HepG2 (cell line): ENCODE data around the gene MXRA7. TPM values are rescaled to one million over a fixed set of nuclear protein-coding genes. Genes with fewer than 3 reads are reported as not detected.

Source experiments
- AKAP8 ChIP-seq: sonication (generic); formaldehyde crosslinking; IDR thresholded peaks from 2 replicates; pipeline ENCODE4 v1.5.1; 2020; ENCODE audit warnings: mild to moderate bottlenecking, missing genetic modification reagents
- CAMTA2 ChIP-seq: sonication (generic); formaldehyde crosslinking; IDR thresholded peaks from 2 replicates; pipeline ENCODE4 v1.4.0; 2020; ENCODE audit warnings: mild to moderate bottlenecking, missing genetic modification reagents, borderline replicate concordance
- CEBPB ChIP-seq: IDR thresholded peaks from 2 replicates; pipeline ENCODE4 v1.6.1; 2011; ENCODE audit warnings: low read depth, low read length, improper control_type of control experiment, borderline replicate concordance
- HNF4G ChIP-seq, 2 experiments: sonication (generic) in 1 of 2; formaldehyde crosslinking in 1 of 2; IDR thresholded peaks; 2 replicates each; pipeline versions ENCODE4 v1.4.0 to v1.6.1; 2011 to 2020; ENCODE audit warnings: borderline replicate concordance in 2 of 2, low read depth in 2 of 2, mild to moderate bottlenecking in 2 of 2, low read length in 1 of 2, missing genetic modification reagents in 1 of 2, moderate library complexity in 1 of 2
- HOXD1 ChIP-seq: sonication (generic); formaldehyde crosslinking; IDR thresholded peaks from 2 replicates; pipeline ENCODE4 v1.5.0; 2020; ENCODE audit warnings: missing genetic modification reagents
- ZNF629 ChIP-seq: sonication (generic); formaldehyde crosslinking; conservative IDR thresholded peaks from 2 replicates; pipeline ENCODE4 v1.5.0; 2020; ENCODE audit warnings: missing genetic modification reagents
- ZNF713 ChIP-seq: sonication (generic); formaldehyde crosslinking; IDR thresholded peaks from 2 replicates; pipeline ENCODE4 v1.4.0; 2020; ENCODE audit warnings: mild to moderate bottlenecking, missing genetic modification reagents
- ZNF883 ChIP-seq: sonication (generic); formaldehyde crosslinking; IDR thresholded peaks from 2 replicates; pipeline ENCODE4 v1.5.1; 2020; ENCODE audit warnings: mild to moderate bottlenecking, missing genetic modification reagents; ENCODE audit errors: not compliant biosample characterization
- polyA plus RNA-seq, 8 experiments: library from polyadenylated mRNA; depleted of rRNA in 3 of 8; stranded (reverse) in 7 of 8; unstranded in 1 of 8; fragments of >200 nt; fragmentation: Illumina TruSeq in 4 of 8; extraction: Trizol in 4 of 8; gene quantifications; 2 replicates each; pipeline versions ENCODE4 v1.2.1 to v1.2.3, GENCODE V29; 2011 to 2016; ENCODE audit warnings: low read depth in 4 of 8, missing spikeins in 1 of 8, mixed read lengths in 1 of 8; ENCODE audit not compliant: insufficient read depth in 1 of 8
- total RNA-seq, 5 experiments: library from RNA; depleted of rRNA; stranded (reverse); fragments of >200 nt; fragmentation: Illumina TruSeq; extraction: Trizol; gene quantifications; 2 replicates each; pipeline ENCODE4 v1.2.3, GENCODE V29; 2016; ENCODE audit warnings: low read depth in 1 of 5
- TF ChIP-seq, protein P1 (sequence below): sonication (generic); formaldehyde crosslinking; IDR thresholded peaks from 2 replicates; pipeline ENCODE4 v1.5.1; 2020; ENCODE audit warnings: mild to moderate bottlenecking, missing genetic modification reagents, borderline replicate concordance
- TF ChIP-seq, protein P2 (sequence below): sonication (generic); formaldehyde crosslinking; IDR thresholded peaks from 2 replicates; pipeline ENCODE4 v1.4.0; 2020; ENCODE audit warnings: mild to moderate bottlenecking, missing genetic modification reagents
- TF ChIP-seq, protein P3 (sequence below): sonication (generic); formaldehyde crosslinking; IDR thresholded peaks from 2 replicates; pipeline ENCODE4 v1.8.0; 2022; ENCODE audit warnings: missing genetic modification reagents, mild to moderate bottlenecking, borderline replicate concordance

MXRA7 gene
- total and polyA plus RNA-seq, 2 of the 13 experiments (the other 11 are each of a cell fraction or from before 2014, with no cell fraction given) = 44.8 to 112 TPM

DNA sequence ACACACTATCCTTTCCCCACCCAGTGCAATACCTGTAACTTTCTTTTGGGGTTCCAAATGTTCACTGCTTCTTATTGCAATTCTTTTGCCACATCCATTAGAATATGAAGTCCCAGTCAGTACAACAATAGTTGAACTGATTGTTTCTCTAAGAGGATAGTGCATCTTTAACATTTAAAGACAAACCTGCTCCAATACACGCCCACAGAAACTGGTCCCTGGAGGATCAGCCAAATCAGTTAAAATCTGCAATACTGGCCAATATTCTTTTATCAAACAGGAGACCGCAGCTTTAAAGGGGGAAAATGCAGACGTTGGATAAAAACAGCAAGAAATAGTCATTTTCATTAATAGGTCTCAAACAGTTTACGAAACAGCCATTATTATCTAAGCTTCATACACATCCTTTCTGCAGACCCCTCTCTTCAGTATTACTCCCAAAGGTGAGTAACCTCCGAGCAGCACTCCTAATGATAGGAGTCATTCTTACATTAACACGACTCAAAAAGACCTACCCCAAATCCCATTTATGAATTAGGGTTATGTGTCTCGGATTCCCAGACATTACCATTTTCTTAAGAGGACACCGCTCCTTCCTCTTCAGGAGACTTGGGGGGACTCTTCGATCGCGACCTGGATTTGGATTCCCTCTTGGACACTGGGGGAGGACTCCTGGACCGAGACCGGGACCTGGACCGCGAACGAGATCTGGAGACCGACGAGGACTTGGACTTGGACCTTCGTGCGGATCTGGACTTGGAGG is 25.0 kb upstream of the MXRA7 start (continued):
- TF ChIP-seq AKAP8 (CRISPR knock-in tag) (peak; percentile 86; the same call in 1 of the 2 replicates), CAMTA2 (CRISPR knock-in tag) (peak; percentile 48; the same call in 1 of the 2 replicates), HOXD1 (CRISPR knock-in tag) (0 out of 2 replicates have a peak, but pooled peaks have one; percentile 39), ZNF883 (CRISPR knock-in tag) (no peak), ZNF713 (CRISPR knock-in tag) (0 out of 2 replicates have a peak, but pooled peaks have one; percentile 46), HNF4G (IDR thresholded peaks at IDR 0.05; ENCODE audit: borderline replicate concordance, low read depth, low read length) (peak; percentile 30), HNF4G (CRISPR knock-in tag; IDR thresholded peaks at IDR 0.05; ENCODE audit: borderline replicate concordance, low read depth) (no peak), ZNF629 (CRISPR knock-in tag) (0 out of 2 replicates have a peak, but pooled peaks have one; percentile 41), CEBPB (no peak)
- TF ChIP-seq, protein P1, sequence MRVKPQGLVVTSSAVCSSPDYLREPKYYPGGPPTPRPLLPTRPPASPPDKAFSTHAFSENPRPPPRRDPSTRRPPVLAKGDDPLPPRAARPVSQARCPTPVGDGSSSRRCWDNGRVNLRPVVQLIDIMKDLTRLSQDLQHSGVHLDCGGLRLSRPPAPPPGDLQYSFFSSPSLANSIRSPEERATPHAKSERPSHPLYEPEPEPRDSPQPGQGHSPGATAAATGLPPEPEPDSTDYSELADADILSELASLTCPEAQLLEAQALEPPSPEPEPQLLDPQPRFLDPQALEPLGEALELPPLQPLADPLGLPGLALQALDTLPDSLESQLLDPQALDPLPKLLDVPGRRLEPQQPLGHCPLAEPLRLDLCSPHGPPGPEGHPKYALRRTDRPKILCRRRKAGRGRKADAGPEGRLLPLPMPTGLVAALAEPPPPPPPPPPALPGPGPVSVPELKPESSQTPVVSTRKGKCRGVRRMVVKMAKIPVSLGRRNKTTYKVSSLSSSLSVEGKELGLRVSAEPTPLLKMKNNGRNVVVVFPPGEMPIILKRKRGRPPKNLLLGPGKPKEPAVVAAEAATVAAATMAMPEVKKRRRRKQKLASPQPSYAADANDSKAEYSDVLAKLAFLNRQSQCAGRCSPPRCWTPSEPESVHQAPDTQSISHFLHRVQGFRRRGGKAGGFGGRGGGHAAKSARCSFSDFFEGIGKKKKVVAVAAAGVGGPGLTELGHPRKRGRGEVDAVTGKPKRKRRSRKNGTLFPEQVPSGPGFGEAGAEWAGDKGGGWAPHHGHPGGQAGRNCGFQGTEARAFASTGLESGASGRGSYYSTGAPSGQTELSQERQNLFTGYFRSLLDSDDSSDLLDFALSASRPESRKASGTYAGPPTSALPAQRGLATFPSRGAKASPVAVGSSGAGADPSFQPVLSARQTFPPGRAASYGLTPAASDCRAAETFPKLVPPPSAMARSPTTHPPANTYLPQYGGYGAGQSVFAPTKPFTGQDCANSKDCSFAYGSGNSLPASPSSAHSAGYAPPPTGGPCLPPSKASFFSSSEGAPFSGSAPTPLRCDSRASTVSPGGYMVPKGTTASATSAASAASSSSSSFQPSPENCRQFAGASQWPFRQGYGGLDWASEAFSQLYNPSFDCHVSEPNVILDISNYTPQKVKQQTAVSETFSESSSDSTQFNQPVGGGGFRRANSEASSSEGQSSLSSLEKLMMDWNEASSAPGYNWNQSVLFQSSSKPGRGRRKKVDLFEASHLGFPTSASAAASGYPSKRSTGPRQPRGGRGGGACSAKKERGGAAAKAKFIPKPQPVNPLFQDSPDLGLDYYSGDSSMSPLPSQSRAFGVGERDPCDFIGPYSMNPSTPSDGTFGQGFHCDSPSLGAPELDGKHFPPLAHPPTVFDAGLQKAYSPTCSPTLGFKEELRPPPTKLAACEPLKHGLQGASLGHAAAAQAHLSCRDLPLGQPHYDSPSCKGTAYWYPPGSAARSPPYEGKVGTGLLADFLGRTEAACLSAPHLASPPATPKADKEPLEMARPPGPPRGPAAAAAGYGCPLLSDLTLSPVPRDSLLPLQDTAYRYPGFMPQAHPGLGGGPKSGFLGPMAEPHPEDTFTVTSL = peak; percentile 31; the same call in 1 of the 2 replicates
- TF ChIP-seq, protein P2, sequence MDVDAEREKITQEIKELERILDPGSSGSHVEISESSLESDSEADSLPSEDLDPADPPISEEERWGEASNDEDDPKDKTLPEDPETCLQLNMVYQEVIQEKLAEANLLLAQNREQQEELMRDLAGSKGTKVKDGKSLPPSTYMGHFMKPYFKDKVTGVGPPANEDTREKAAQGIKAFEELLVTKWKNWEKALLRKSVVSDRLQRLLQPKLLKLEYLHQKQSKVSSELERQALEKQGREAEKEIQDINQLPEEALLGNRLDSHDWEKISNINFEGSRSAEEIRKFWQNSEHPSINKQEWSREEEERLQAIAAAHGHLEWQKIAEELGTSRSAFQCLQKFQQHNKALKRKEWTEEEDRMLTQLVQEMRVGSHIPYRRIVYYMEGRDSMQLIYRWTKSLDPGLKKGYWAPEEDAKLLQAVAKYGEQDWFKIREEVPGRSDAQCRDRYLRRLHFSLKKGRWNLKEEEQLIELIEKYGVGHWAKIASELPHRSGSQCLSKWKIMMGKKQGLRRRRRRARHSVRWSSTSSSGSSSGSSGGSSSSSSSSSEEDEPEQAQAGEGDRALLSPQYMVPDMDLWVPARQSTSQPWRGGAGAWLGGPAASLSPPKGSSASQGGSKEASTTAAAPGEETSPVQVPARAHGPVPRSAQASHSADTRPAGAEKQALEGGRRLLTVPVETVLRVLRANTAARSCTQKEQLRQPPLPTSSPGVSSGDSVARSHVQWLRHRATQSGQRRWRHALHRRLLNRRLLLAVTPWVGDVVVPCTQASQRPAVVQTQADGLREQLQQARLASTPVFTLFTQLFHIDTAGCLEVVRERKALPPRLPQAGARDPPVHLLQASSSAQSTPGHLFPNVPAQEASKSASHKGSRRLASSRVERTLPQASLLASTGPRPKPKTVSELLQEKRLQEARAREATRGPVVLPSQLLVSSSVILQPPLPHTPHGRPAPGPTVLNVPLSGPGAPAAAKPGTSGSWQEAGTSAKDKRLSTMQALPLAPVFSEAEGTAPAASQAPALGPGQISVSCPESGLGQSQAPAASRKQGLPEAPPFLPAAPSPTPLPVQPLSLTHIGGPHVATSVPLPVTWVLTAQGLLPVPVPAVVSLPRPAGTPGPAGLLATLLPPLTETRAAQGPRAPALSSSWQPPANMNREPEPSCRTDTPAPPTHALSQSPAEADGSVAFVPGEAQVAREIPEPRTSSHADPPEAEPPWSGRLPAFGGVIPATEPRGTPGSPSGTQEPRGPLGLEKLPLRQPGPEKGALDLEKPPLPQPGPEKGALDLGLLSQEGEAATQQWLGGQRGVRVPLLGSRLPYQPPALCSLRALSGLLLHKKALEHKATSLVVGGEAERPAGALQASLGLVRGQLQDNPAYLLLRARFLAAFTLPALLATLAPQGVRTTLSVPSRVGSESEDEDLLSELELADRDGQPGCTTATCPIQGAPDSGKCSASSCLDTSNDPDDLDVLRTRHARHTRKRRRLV (CRISPR knock-in tag) = 0 out of 2 replicates have a peak, but pooled peaks have one; percentile 16
- TF ChIP-seq, protein P3, sequence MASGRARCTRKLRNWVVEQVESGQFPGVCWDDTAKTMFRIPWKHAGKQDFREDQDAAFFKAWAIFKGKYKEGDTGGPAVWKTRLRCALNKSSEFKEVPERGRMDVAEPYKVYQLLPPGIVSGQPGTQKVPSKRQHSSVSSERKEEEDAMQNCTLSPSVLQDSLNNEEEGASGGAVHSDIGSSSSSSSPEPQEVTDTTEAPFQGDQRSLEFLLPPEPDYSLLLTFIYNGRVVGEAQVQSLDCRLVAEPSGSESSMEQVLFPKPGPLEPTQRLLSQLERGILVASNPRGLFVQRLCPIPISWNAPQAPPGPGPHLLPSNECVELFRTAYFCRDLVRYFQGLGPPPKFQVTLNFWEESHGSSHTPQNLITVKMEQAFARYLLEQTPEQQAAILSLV (CRISPR knock-in tag) = 0 out of 2 replicates have a peak, but pooled peaks have one; percentile 36
